Esophagus squamous epithelium (tissue), 5 donors: ENCODE data around the gene INA. TPM values are rescaled to one million over a fixed set of nuclear protein-coding genes. Genes with fewer than 3 reads are reported as not detected.

Experiments used
- DNase-seq: peaks from one replicate; lab custom pipeline; 2025; lab: John Stamatoyannopoulos, UW
- H3K27ac ChIP-seq, 4 donors: fragments of 200-600 bp; sonication (generic); one replicate each; pipeline ENCODE4 v1.5.1; 2016 to 2019; ENCODE audit warnings: mild to moderate bottlenecking in 1 of 4
- H3K27me3 ChIP-seq, 4 donors: fragments of 200-600 bp; sonication (generic); 1 replicate in 3 of 4; 2 replicates in 1 of 4; pipeline versions ENCODE4 v1.5.1 to v1.6.0; 2017 to 2021; ENCODE audit warnings: antibody characterized with exemption in 1 of 4
- H3K36me3 ChIP-seq, 3 donors: fragments of 200-600 bp; sonication (generic); one replicate each; pipeline ENCODE4 v1.5.1; 2016 to 2019
- H3K4me1 ChIP-seq, 3 donors: fragments of 200-600 bp; sonication (generic); one replicate each; pipeline ENCODE4 v1.5.1; 2017 to 2019
- H3K4me3 ChIP-seq, 4 donors: fragments of 200-600 bp; sonication (generic); 1 replicate in 3 of 4; 2 replicates in 1 of 4; pipeline ENCODE4 v1.5.1; 2016 to 2019; ENCODE audit warnings: mild to moderate bottlenecking in 2 of 4, moderate library complexity in 1 of 4
- H3K9me3 ChIP-seq, 3 donors: fragments of 200-600 bp; sonication (generic); one replicate each; pipeline ENCODE4 v1.5.1; 2016 to 2019
- CTCF ChIP-seq, 6 experiments: fragments of 450-650 bp in 4 of 6; fragments of 200-600 bp in 2 of 6; sonication (generic) in 2 of 6; IDR thresholded peaks; one replicate each; pipeline ENCODE4 v1.5.1; 2016 to 2019; ENCODE audit warnings: antibody characterized with exemption in 6 of 6, mild to moderate bottlenecking in 4 of 6, moderate library complexity in 4 of 6
- POLR2A ChIP-seq, 4 donors: fragments of 450-650 bp; IDR thresholded peaks; one replicate each; pipeline ENCODE4 v1.6.1; 2017; ENCODE audit warnings: antibody characterized with exemption in 4 of 4, mild to moderate bottlenecking in 4 of 4, moderate library complexity in 3 of 4
- WGBS, 2 donors: methylation state at CpG; one replicate each; pipeline ENCODE4 v1.1.5; 2018; 5-methylcytosine and 5-hydroxymethylcytosine counted together
- intact Hi-C: fragments of 100-400 bp; cut with DNase I; formaldehyde crosslinking; loops from one replicate; pipeline ENCODE4 v1.15.0; 2022
- small RNA-seq, 4 donors: library from RNA; depleted of rRNA; stranded (forward); fragments of <200 nt; gene quantifications; one replicate each; pipeline ENCODE3, GENCODE V24; 2016
- total RNA-seq, 4 donors: library from RNA; depleted of rRNA; stranded (reverse); fragments of >200 nt; gene quantifications; one replicate each; pipeline ENCODE4 v1.1.0, GENCODE V29; 2016
- donor health status: DM: yes; HTN: yes; CAD: no.

Gene INA
- total RNA-seq, 4 donors from 2014 or later, result 0.38 to 2.5 (median 1.4) TPM

GRCh38 chr10:103336370-103336769 is 59.4 kb downstream of the INA start:
- Histone ChIP-seq H3K4me1 (no peaks in the 10 kb centered on the region), H3K27me3 (no peaks in the 10 kb centered on the region), H3K4me3 (no peak overlapping the region), H3K36me3 (peaks cover 0 to 79% (median 4%) of the 10 kb centered on the region in 3 donors), H3K9me3 (no peaks in the 10 kb centered on the region), H3K27ac (no peak overlapping the region)
- intact Hi-C loops, result no loop called here
- 92 to 97% methylated on average over 4 of the region's 4 CpGs for WGBS, 2 donors
- no peak for DNase-seq
- no peak for TF ChIP-seq POLR2A (IDR thresholded peaks at IDR 0.05)
- no peak for TF ChIP-seq CTCF (IDR thresholded peaks at IDR 0.05)

Small RNA genes lying within 50 kb of the gene (small RNA-seq; reads per million reads assigned to genes)
- gene RNU11-3P, result 0 to 0.30 (median 0) reads per million in 4 donors

Other genes with a start within 250 kb of the INA start
- 10 to 100 TPM; 91.2 to 98.3 (median 92.5) TPM for gene NT5C2, start 83.9 kb upstream of the INA start, total RNA-seq
- gene RPEL1, start 31.3 kb upstream of the INA start, total RNA-seq, result not detected
- 10 to 100 TPM in 1 of 4 donors, 1 to 10 TPM in 3; 3.3 to 11.3 (median 7.8) TPM for gene PCGF6, start 74.0 kb downstream of the INA start, total RNA-seq
- gene TAF5, start 90.8 kb downstream of the INA start, total RNA-seq, result 1 to 10 TPM; 2.0 to 5.7 (median 4.5) TPM
- gene ATP5MK, start 119.3 kb downstream of the INA start, total RNA-seq, result 100 to 1,000 TPM; 264 to 497 (median 417) TPM
- gene PDCD11, start 119.5 kb downstream of the INA start, total RNA-seq, result 10 to 100 TPM; 16.7 to 32.6 (median 26.2) TPM
- 10 to 100 TPM in 2 of 4 donors, 1 to 10 TPM in 2; 5.0 to 40.1 (median 9.3) TPM for gene CALHM2, start 175.2 kb downstream of the INA start, total RNA-seq
- not detected for gene CALHM1, start 181.8 kb downstream of the INA start, total RNA-seq
- gene CALHM3, start 202.1 kb downstream of the INA start, total RNA-seq, result not detected
- under 1 TPM in 1 of 4 donors, not detected in 3; 0.19 TPM for gene NEURL1, start 216.6 kb downstream of the INA start, total RNA-seq